Lung (tissue), 12 donors: Measurements from ENCODE around the gene CLDN2. TPM values are rescaled to one million over a fixed set of nuclear protein-coding genes. Genes with fewer than 3 reads are reported as not detected.

Experiments
- ATAC-seq: fragments of 200-7000 bp; cut with Tn5 transposase; one replicate; pipeline ENCODE4 v1.9.1; 2020; ENCODE audit warnings: moderate number of reproducible peaks; ENCODE audit not compliant: insufficient read depth, low FRiP score
- DNase-seq, 3 donors: peaks; one replicate each; pipeline ENCODE4 v3.0.0-alpha.2; 2013 to 2017
- H3K27ac ChIP-seq, 2 donors: one replicate each; pipeline ENCODE4 v1.5.1; 2013; ENCODE audit warnings: mild to moderate bottlenecking in 2 of 2, moderate library complexity in 2 of 2, control low read depth in 1 of 2, inconsistent platforms in 1 of 2, low read depth in 1 of 2, low read length in 1 of 2
- H3K27me3 ChIP-seq, 3 donors: one replicate each; pipeline ENCODE4 v1.5.1; 2013; ENCODE audit warnings: low read length in 2 of 3; ENCODE audit not compliant: control insufficient read depth in 3 of 3, insufficient read depth in 3 of 3
- H3K36me3 ChIP-seq, 4 donors: one replicate each; pipeline ENCODE4 v1.5.1; 2013; ENCODE audit warnings: low read length in 4 of 4, mild to moderate bottlenecking in 1 of 4, moderate library complexity in 1 of 4; ENCODE audit not compliant: control insufficient read depth in 4 of 4, insufficient read depth in 4 of 4
- H3K4me1 ChIP-seq, 5 donors: one replicate each; pipeline ENCODE4 v1.5.1; 2013; ENCODE audit warnings: low read length in 5 of 5, mild to moderate bottlenecking in 2 of 5, moderate library complexity in 1 of 5; ENCODE audit not compliant: control insufficient read depth in 5 of 5, insufficient read depth in 5 of 5
- H3K4me3 ChIP-seq: one replicate; pipeline ENCODE4 v1.5.1; 2013; ENCODE audit warnings: mild to moderate bottlenecking, control low read depth, moderate library complexity
- H3K9ac ChIP-seq, 2 donors: one replicate each; pipeline ENCODE4 v1.5.1; 2013; ENCODE audit warnings: low read length in 2 of 2, control low read depth in 1 of 2; ENCODE audit not compliant: insufficient read depth in 1 of 2
- H3K9me3 ChIP-seq, 4 donors: one replicate each; pipeline ENCODE4 v1.5.1; 2013; ENCODE audit warnings: low read length in 3 of 4, mild to moderate bottlenecking in 1 of 4, moderate library complexity in 1 of 4; ENCODE audit not compliant: control insufficient read depth in 4 of 4, insufficient read depth in 3 of 4
- CTCF ChIP-seq: IDR thresholded peaks from 2 replicates; pipeline ENCODE4 v1.5.1; 2012; ENCODE audit warnings: mild to moderate bottlenecking; ENCODE audit errors: control extremely low read depth, extremely low read depth
- WGBS, 2 donors: extraction: QIAGEN DNeasy Blood & Tissue Kit; methylation state at CpG; one replicate each; pipeline ENCODE4 v1.1.7; 2013; 5-methylcytosine and 5-hydroxymethylcytosine counted together
- polyA plus RNA-seq, 2 donors: library from polyadenylated mRNA; stranded (reverse); fragments of 200-250 nt; gene quantifications; one replicate each; pipeline ENCODE4 v1.2.1, GENCODE V29; 2013
- total RNA-seq, 2 donors: library from RNA; depleted of rRNA in 1 of 2; stranded (reverse); fragments of >200 nt in 1 of 2; gene quantifications; one replicate each; pipeline ENCODE4 v1.2.1, GENCODE V29; 2014 to 2021
- donor health status: control.
- donor health status: control.
- donor health status: Bipolar disorder and iron deficiency.
- donor health status: healthy.
- donor health status: DM: yes; HTN: yes; CAD: no.

The CLDN2 gene
- total and polyA plus RNA-seq, 4 donors: 0.07 to 0.46 (median 0.28) TPM; not detected in 1

DNA sequence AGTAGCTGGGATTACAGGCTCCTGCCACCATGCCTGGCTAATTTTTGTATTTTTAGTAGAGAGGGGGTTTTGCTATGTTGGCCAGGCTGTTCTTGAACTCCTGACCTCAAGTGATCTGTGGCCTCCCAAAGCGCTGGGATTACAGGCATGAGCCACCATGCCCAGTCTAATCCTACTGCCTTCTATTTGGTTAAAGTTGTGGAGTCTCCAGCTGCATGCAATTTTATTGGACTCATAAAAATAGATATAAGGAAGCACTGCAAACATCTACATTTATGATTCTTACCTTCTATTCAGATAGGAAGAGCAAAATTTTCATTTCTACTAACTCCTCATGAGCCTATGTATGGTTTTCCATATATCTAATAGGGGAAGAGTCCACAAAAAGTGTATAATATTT, 30.7 kb upstream of the CLDN2 start:
- ATAC-seq (no peak), DNase-seq (no peak)
- WGBS, 2 donors: 66 to 100% methylated on average over 1 of the region's 1 CpG
- no peaks in the 10 kb centered on the region for H3K4me1 ChIP-seq
- peaks cover 4 to 25% (median 15%) of the 10 kb centered on the region in 3 donors for H3K27me3 ChIP-seq
- H3K27ac ChIP-seq: no peak overlapping the region
- TF ChIP-seq CTCF: no peak
- no peaks in the 10 kb centered on the region for H3K9me3 ChIP-seq
- no peak overlapping the region for H3K9ac ChIP-seq
- no peaks in the 10 kb centered on the region for H3K36me3 ChIP-seq
- H3K4me3 ChIP-seq: no peak overlapping the region

- no peak for DNase-seq
- Histone ChIP-seq H3K4me1 (no peaks in the 10 kb centered on the region), H3K27me3 (peaks cover 4 to 24% (median 7%) of the 10 kb centered on the region in 3 donors), H3K9ac (no peak overlapping the region), H3K27ac (no peak overlapping the region), H3K4me3 (no peak overlapping the region), H3K36me3 (no peaks in the 10 kb centered on the region), H3K9me3 (peaks cover 0 to 2% (median 0%) of the 10 kb centered on the region in 4 donors)
- no peak for TF ChIP-seq CTCF
- WGBS, 2 donors: 60 to 77% methylated on average over 7 of the region's 7 CpGs
- ATAC-seq: no peak
These were observed 28.3 kb upstream of the CLDN2 start for GRCh38 chrX:106891762-106892460.

DNA sequence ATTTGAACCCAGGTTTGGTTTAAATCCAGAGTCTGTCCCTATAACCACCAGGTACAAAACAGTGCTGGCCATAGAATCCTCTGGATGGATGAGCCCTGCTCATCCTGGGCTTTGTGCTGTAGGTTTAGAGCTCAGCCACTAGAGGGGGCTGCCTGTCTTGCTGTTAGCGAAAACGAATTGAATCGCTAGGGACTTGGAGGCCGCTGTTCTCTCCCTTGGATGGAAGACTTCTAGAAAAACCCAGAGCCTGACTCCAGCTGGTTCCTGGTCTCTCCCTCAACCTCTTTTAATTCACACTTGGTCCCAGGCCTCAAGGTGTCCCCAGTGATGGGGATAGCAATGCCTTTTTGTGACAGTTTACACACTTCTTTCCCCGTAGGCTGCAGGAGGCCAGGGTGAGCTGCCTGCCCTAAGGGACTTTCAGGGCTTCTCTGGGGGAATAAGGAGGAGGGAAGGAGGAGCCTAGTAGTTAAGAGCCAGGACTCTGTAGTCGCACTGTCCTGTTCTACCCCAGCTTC, 25.8 kb upstream of the CLDN2 start:
- peak; percentile 60 to 77 (median 62) for DNase-seq
- peak; percentile 79 for ATAC-seq
- Histone ChIP-seq H3K9me3 (peaks cover 0 to 2% (median 0%) of the 10 kb centered on the region in 4 donors), H3K36me3 (no peaks in the 10 kb centered on the region), H3K9ac (no peak overlapping the region), H3K27me3 (peaks cover 4 to 26% (median 7%) of the 10 kb centered on the region in 3 donors), H3K27ac (no peak overlapping the region), H3K4me3 (no peak overlapping the region), H3K4me1 (no peaks in the 10 kb centered on the region)
- TF ChIP-seq CTCF: peak; percentile 69
- 19 to 34% methylated on average over 6 of the region's 6 CpGs for WGBS, 2 donors
